Upper lobe of right lung (tissue), 1 donor: ENCODE results near the gene DENND1B. TPM values are rescaled to one million over a fixed set of nuclear protein-coding genes. Genes with fewer than 3 reads are reported as not detected.

Experiments used
- ATAC-seq: fragments of 200-7000 bp; cut with Tn5 transposase; one replicate; pipeline ENCODE4 v1.9.1; 2020; ENCODE audit warnings: mild to moderate bottlenecking, moderate library complexity
- DNase-seq: peaks from one replicate; pipeline ENCODE4 v3.0.0-alpha.2; 2020
- H3K27ac ChIP-seq: fragments of 200-600 bp; one replicate; pipeline ENCODE4 v1.8.0; 2022
- H3K27me3 ChIP-seq: fragments of 200-600 bp; one replicate; pipeline ENCODE4 v1.8.0; 2022; ENCODE audit warnings: mild to moderate bottlenecking
- H3K36me3 ChIP-seq: fragments of 200-600 bp; one replicate; pipeline ENCODE4 v1.8.0; 2022
- H3K4me1 ChIP-seq: fragments of 200-600 bp; one replicate; pipeline ENCODE4 v1.8.0; 2022
- H3K4me3 ChIP-seq: fragments of 200-600 bp; one replicate; pipeline ENCODE4 v1.8.0; 2022; ENCODE audit warnings: mild to moderate bottlenecking
- H3K9me3 ChIP-seq: fragments of 200-600 bp; one replicate; pipeline ENCODE4 v1.8.0; 2022
- intact Hi-C: fragments of 100-400 bp; cut with DNase I; formaldehyde crosslinking; loops from one replicate; pipeline ENCODE4 v1.11.0; 2022
- total RNA-seq: library from RNA; stranded (reverse); fragmentation: NEBNext Ultra II Directional; extraction: Animal tissue kit (Norgen Biotek cat#: 25700); gene quantifications from one replicate; pipeline ENCODE4 v1.2.1, GENCODE V29; 2021
- TF ChIP-seq, protein P1 (sequence below): fragments of 200-600 bp; IDR thresholded peaks from one replicate; pipeline ENCODE4 v1.8.0; 2022; ENCODE audit warnings: antibody characterized with exemption
- donor health status: DM: no; HTN: yes; CAD: no; lungs with severe emphysema.

Gene DENND1B
- total RNA-seq, 1 donor from 2014 or later: 20.1 TPM

DNA sequence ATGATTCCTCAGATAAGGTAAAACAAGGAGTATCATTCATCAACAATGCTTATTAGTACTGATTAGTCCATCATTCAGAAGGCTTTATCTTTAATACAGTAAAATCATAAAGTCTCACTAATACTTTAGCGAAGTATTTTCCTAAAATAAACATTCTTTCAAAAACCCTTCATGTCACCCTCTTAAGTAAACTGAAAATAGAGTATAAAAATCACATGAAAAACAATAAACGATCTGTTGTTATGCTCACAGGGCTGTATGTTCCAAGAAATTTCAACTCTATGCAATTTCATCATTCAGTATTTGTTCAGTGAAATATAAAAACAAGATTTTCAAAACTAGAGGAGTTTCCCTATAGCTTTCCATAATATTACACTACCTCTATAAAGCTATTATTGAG, 102.0 kb downstream of the DENND1B start:
- no peaks in the 10 kb centered on the region for H3K36me3 ChIP-seq
- TF ChIP-seq, protein P1, sequence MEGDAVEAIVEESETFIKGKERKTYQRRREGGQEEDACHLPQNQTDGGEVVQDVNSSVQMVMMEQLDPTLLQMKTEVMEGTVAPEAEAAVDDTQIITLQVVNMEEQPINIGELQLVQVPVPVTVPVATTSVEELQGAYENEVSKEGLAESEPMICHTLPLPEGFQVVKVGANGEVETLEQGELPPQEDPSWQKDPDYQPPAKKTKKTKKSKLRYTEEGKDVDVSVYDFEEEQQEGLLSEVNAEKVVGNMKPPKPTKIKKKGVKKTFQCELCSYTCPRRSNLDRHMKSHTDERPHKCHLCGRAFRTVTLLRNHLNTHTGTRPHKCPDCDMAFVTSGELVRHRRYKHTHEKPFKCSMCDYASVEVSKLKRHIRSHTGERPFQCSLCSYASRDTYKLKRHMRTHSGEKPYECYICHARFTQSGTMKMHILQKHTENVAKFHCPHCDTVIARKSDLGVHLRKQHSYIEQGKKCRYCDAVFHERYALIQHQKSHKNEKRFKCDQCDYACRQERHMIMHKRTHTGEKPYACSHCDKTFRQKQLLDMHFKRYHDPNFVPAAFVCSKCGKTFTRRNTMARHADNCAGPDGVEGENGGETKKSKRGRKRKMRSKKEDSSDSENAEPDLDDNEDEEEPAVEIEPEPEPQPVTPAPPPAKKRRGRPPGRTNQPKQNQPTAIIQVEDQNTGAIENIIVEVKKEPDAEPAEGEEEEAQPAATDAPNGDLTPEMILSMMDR: no peak
- no peak for ATAC-seq
- H3K27me3 ChIP-seq: no peaks in the 10 kb centered on the region
- DNase-seq: no peak
- no peak overlapping the region for H3K27ac ChIP-seq
- intact Hi-C loops: no loop called here
- no peaks in the 10 kb centered on the region for H3K9me3 ChIP-seq
- peaks cover 11% of the 10 kb centered on the region for H3K4me1 ChIP-seq
- no peak overlapping the region for H3K4me3 ChIP-seq

DNA sequence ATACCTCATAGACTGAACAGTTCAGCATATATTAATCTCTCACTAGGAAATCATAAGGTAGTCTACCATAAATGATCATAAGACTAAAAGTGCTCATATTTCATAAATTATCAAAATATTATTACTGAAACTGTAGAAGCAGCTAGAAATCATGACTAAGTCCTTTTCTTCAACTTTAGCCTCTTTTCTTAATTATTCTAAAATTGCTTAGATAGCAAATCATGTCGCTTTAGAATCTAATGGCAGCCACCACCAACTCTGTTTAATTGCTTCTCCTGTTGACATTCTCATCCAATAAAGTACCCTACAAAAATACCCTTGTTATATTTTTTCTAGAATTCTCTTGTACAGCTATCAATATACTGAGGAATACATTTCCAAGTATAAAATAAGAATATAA, 102.9 kb downstream of the DENND1B start:
- TF ChIP-seq, protein P1: no peak

DNA sequence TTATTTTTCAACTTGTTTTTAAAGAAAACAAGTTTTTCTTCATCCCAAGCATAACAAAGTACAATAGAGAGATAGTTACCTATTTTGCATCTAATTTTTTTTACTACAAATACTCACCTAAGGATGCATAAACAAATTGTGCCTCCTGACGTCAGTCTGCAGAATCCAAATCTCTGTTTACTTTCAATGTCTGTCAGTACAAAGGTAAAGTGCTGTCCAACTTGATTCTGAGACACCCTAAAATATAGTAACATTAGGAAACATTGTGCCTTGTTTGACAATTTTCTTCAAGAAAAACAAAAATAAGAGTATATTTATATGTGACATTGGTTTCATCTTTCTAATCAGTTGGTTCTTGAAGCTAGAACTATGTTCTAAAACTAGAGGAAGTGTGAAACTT, 103.4 kb downstream of the DENND1B start:
- Histone ChIP-seq H3K27ac (no peak overlapping the region), H3K9me3 (no peaks in the 10 kb centered on the region), H3K27me3 (no peaks in the 10 kb centered on the region), H3K4me3 (no peak overlapping the region), H3K36me3 (no peaks in the 10 kb centered on the region), H3K4me1 (peaks cover 11% of the 10 kb centered on the region)
- intact Hi-C loops: no loop called here
- TF ChIP-seq, protein P1: no peak
- DNase-seq (no peak), ATAC-seq (no peak)

More for the DNA sequence above, 102.9 kb downstream of the DENND1B start:
- H3K27ac ChIP-seq: no peak overlapping the region
- H3K9me3 ChIP-seq: no peaks in the 10 kb centered on the region
- peaks cover 11% of the 10 kb centered on the region for H3K4me1 ChIP-seq
- DNase-seq: no peak
- intact Hi-C loops: no loop called here
- no peaks in the 10 kb centered on the region for H3K27me3 ChIP-seq
- no peak overlapping the region for H3K4me3 ChIP-seq
- no peak for ATAC-seq
- no peaks in the 10 kb centered on the region for H3K36me3 ChIP-seq

DNA sequence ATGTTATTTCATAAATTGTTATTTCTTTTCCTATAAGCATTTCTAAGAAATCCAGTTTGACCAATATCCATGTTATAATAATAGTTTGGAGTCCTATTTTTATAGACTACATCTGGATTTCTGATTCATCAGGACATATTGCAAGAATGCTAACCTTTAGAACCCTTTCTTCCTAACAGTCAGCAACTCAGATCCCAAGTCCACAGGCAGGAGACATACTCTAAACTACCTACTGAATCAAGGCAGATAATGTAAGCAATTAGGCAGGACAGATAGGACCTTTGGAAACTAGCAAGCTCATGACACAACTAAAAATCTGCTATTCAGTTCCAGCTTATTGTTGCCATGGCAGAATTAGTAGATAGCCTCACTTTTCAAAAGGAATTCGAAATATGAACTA, 104.1 kb downstream of the DENND1B start:
- no peak for ATAC-seq

DNA sequence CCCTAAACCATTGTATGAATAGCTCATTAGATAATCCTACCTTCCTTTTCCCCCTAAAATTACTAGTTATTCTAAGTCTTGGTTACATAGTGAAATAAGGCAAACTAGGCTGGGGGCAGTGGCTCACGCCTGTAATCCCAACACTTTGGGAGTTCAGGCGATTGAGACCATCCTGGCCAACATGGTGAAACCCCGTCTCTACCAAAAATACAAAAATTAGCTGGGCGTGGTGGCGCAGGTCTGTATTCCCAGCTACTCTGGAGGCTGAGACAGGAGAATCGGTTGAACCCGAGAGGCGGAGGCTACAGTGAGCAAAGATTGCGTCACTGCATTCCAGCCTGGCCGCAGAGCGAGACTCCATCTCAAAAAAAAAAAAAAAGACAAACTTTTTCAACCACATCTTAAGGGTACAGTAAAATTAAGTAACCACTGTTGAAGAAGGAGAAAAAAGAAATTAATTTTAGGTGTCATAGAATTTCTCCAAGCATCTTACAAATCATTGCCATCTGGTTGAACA, 108.5 kb downstream of the DENND1B start:
- Histone ChIP-seq H3K4me1 (no peaks in the 10 kb centered on the region), H3K27ac (no peak overlapping the region), H3K27me3 (no peaks in the 10 kb centered on the region), H3K9me3 (no peaks in the 10 kb centered on the region), H3K36me3 (no peaks in the 10 kb centered on the region), H3K4me3 (no peak overlapping the region)
- ATAC-seq: no peak
- DNase-seq: no peak
- TF ChIP-seq, protein P1: no peak
- intact Hi-C loops: no loop called here

More for the DNA sequence above, 104.1 kb downstream of the DENND1B start:
- Histone ChIP-seq H3K4me1 (peaks cover 11% of the 10 kb centered on the region), H3K36me3 (no peaks in the 10 kb centered on the region), H3K27me3 (no peaks in the 10 kb centered on the region), H3K27ac (no peak overlapping the region), H3K9me3 (no peaks in the 10 kb centered on the region), H3K4me3 (no peak overlapping the region)
- intact Hi-C loops: no loop called here
- DNase-seq: no peak
- TF ChIP-seq, protein P1: no peak

DNA sequence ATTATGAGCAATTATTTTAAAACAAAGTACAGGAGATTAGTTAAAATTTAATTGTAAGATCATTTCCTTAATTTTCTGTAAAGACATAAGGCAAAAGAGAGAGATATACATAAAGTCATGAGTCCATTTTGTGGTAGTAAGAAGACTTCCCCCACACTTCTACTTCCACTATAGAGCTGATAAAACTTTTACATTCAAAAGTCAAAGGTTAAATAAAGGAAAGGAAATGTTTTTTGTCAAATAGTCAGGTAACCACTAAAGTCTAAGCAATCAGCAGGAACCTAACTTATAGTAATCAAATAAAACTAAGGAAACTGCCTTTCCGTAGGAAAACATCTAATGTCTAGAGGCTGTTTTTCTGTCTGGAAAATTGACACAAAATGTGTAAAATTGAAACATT, 110.9 kb downstream of the DENND1B start:
- no peak overlapping the region for H3K4me3 ChIP-seq
- H3K27me3 ChIP-seq: no peaks in the 10 kb centered on the region
- no peaks in the 10 kb centered on the region for H3K4me1 ChIP-seq
- TF ChIP-seq, protein P1: no peak
- no peaks in the 10 kb centered on the region for H3K36me3 ChIP-seq
- no peaks in the 10 kb centered on the region for H3K9me3 ChIP-seq
- no peak overlapping the region for H3K27ac ChIP-seq
- ATAC-seq: no peak
- DNase-seq: no peak
- intact Hi-C loops: no loop called here
